ENCODE measurements around the gene CTCFL. TPM values are rescaled to one million over a fixed set of nuclear protein-coding genes. Genes with fewer than 3 reads are reported as not detected.
A peak's percentile ranks its signal among the peaks of the same experiment; 100 is the strongest.

The CTCFL gene
- total and polyA plus RNA-seq, 8 donors = 0.39 to 0.67 (median 0.50) TPM; not detected in 2

- Histone ChIP-seq H3K27ac (peak overlapping the region in 1 of 2 donors; percentile 89), H3K4me3 (no peak overlapping the region), H3K27me3 (peaks cover 0 to 16% of the 10 kb centered on the region in 2 donors), H3K9me3 (no peaks in the 10 kb centered on the region), H3K36me3 (no peaks in the 10 kb centered on the region), H3K4me1 (peaks cover 0 to 39% of the 10 kb centered on the region in 2 donors)
- peak in 1 of 4 donors; percentile 77 for DNase-seq
- TF ChIP-seq CTCF (IDR thresholded peaks at IDR 0.05) = no peak
- intact Hi-C loops (cut with DNase I) = no loop called here
- no peak for ATAC-seq
These were observed 72.9 kb downstream of the CTCFL start for GRCh38 chr20:57451795-57452661.

GRCh38 chr20:57451431-57451794 lies 73.5 kb downstream of the CTCFL start:
- H3K4me1 ChIP-seq = peaks cover 0 to 39% of the 10 kb centered on the region in 2 donors
- DNase-seq = no peak
- ATAC-seq = no peak
- no peak overlapping the region for H3K4me3 ChIP-seq
- peaks cover 0 to 16% of the 10 kb centered on the region in 2 donors for H3K27me3 ChIP-seq
- intact Hi-C loops (cut with DNase I) = no loop called here
- peak overlapping the region in 1 of 2 donors; percentile 89 for H3K27ac ChIP-seq
- no peaks in the 10 kb centered on the region for H3K9me3 ChIP-seq
- TF ChIP-seq CTCF (IDR thresholded peaks at IDR 0.05) = no peak
- H3K36me3 ChIP-seq = no peaks in the 10 kb centered on the region

- TF ChIP-seq CTCF (IDR thresholded peaks at IDR 0.05) = no peak
- Histone ChIP-seq H3K36me3 (no peaks in the 10 kb centered on the region), H3K9me3 (no peaks in the 10 kb centered on the region), H3K27me3 (peaks cover 0 to 16% of the 10 kb centered on the region in 2 donors), H3K4me3 (peak overlapping the region in 1 of 2 donors; percentile 9), H3K27ac (peak overlapping the region in 1 of 2 donors; percentile 89), H3K4me1 (peaks cover 0 to 39% of the 10 kb centered on the region in 2 donors)
- intact Hi-C loops (cut with DNase I) = no loop called here
- ATAC-seq = no peak
- DNase-seq = peak in 1 of 4 donors; percentile 83
These were observed 74.0 kb downstream of the CTCFL start for GRCh38 chr20:57450931-57451330.

- Histone ChIP-seq H3K4me3 (peak overlapping the region in 1 of 2 donors; percentile 9), H3K36me3 (no peaks in the 10 kb centered on the region), H3K4me1 (peaks cover 0 to 39% of the 10 kb centered on the region in 2 donors), H3K27me3 (peaks cover 0 to 16% of the 10 kb centered on the region in 2 donors), H3K27ac (peak overlapping the region in 1 of 2 donors; percentile 89), H3K9me3 (no peaks in the 10 kb centered on the region)
- ATAC-seq = peak; percentile 74
- intact Hi-C loops (cut with DNase I) = no loop called here
- no peak for TF ChIP-seq CTCF (IDR thresholded peaks at IDR 0.05)
- peak in 2 of 4 donors; percentile 77 to 90 for DNase-seq
These were observed 74.5 kb downstream of the CTCFL start for GRCh38 chr20:57450419-57450818.

All from left lung (tissue), 10 donors.